NCI-H748 (cell line): ENCODE data around the gene GRK4.
A peak's percentile ranks its signal among the peaks of the same experiment; 100 is the strongest.
"Not testable (repeated sequence)": the region's sequence is repeated elsewhere in the genome, so short reads cannot be mapped to it uniquely, and the experiment has no call there.

Source experiments
- DNase-seq: peaks from one replicate; lab custom pipeline; 2025; ENCODE audit not compliant: unreplicated experiment; lab: John Stamatoyannopoulos, UW

GRK4 gene

GRCh38 chr4:3037957-3038461 lies 74.6 kb downstream of the GRK4 start:
- peak; percentile 6 for DNase-seq

GRCh38 chr4:3039706-3040366 lies 76.5 kb downstream of the GRK4 start:
- DNase-seq, result no peak

GRCh38 chr4:3040452-3041191 lies 77.3 kb downstream of the GRK4 start:
- no peak for DNase-seq

- DNase-seq, result no peak
These were observed 78.1 kb downstream of the GRK4 start for GRCh38 chr4:3041192-3042142.

GRCh38 chr4:3042226-3042625 lies 78.9 kb downstream of the GRK4 start:
- DNase-seq, result no peak

- DNase-seq, result no peak
These were observed 80.1 kb downstream of the GRK4 start for GRCh38 chr4:3043282-3044020.

GRCh38 chr4:3044870-3045819 lies 81.8 kb downstream of the GRK4 start:
- DNase-seq, result no peak

GRCh38 chr4:3046162-3046561 lies 82.8 kb downstream of the GRK4 start:
- DNase-seq, result no peak

GRCh38 chr4:3046623-3047022 lies 83.3 kb downstream of the GRK4 start:
- DNase-seq, result no peak

- peak; percentile 25 for DNase-seq
These were observed 84.3 kb downstream of the GRK4 start for GRCh38 chr4:3047464-3048286.

- not testable (repeated sequence) for DNase-seq
These were observed 87.9 kb downstream of the GRK4 start for GRCh38 chr4:3051141-3051897.

GRCh38 chr4:3054169-3054759 lies 90.9 kb downstream of the GRK4 start:
- no peak for DNase-seq

- no peak for DNase-seq
These were observed 96.6 kb downstream of the GRK4 start for GRCh38 chr4:3059943-3060342.

GRCh38 chr4:3060946-3061345 lies 97.6 kb downstream of the GRK4 start:
- no peak for DNase-seq

- no peak for DNase-seq
These were observed 99.1 kb downstream of the GRK4 start for GRCh38 chr4:3062471-3062870.

- no peak for DNase-seq
These were observed 102.2 kb downstream of the GRK4 start for GRCh38 chr4:3065551-3065950.

GRCh38 chr4:3066836-3067400 lies 103.5 kb downstream of the GRK4 start:
- no peak for DNase-seq
